RPMI8226 (cell line): ENCODE data around the gene FILIP1L.

Source experiments
- DNase-seq: peaks from one replicate; pipeline ENCODE4 v3.0.0-alpha.2; 2015

Gene FILIP1L

GRCh38 chr3:99878005-99878404 is 236.3 kb downstream of the FILIP1L start:
- no peak for DNase-seq

- DNase-seq, result no peak
Observed at GRCh38 chr3:99877031-99877579, 237.2 kb downstream of the FILIP1L start.

DNA sequence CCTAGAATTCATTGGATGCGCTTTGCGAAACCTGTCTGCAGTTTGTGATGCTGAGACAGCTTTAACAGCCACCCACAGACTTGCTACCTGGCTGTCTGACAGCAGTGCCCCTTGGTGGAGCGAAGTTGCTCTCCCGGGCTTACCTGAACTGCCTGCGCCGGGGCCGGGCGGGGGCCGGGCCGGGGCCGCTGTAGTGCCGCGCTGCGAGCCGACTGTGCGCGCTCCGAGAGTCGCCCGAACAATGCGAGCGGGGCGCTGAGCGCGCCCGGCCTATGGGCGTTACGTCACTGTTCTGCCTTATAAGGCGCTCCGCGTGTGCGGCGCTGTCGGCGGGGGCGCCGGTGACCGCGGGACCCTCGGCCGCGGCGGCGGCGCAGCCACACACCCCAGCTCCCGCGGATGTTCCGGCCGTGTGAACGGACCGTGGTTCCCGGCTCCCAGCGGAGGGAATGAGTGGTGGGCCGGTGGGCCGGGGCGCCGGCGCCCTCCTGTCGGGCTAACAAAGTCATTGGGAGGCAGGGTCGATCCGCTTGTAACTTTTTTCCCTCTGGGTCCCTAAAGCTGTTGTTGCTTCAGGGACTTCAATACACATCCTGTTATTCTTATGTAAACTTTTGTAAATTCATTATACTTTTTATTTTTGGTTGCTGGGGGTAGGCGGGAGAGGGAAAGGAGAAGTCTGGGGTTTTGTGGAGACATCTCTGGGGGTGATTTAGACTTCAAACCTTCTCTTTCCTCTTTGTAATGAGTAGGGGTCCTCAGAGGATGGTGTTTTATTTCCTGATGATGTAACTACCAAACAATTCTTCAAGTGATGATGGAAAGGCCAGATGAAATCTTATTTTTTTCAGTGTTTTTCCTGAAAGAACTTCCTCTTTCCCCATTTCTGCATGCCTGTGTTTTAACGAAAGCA is 238.1 kb downstream of the FILIP1L start:
- DNase-seq, result no peak

GRCh38 chr3:99875581-99875928 is 238.7 kb downstream of the FILIP1L start:
- no peak for DNase-seq

DNA sequence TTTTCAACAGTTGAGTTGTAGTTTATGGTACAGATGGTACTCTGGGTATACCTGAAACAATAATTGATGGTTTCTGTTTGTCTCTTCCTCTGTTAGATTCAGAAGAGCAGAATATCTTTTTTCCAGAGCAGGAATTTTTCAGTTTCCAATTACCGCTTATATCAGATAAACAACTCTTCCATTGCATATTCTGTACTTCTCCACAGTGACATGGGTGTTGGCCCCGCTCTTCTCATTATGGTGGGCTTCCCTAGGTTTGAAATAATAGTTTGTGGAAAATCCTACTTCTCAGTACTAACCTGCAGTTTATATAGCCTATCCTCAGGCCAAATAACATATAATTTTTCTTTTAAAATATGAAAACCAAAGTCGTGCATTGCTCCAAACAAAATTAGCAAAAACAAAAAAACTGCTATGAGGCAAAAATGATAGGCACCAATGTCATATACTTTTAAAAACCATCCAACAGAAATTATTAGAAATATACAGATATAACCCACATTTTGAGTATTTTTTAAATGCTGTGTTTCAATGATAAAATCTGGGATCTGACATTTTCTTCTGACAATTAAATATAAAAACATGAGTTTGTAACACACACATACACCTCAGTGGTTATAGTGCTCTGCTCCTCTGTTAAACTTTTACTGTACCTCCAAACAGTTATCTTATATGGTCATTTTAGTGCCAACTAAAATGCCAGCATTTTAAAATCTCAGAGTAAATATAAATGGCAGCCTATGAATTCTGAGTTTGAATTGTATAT is 239.9 kb downstream of the FILIP1L start:
- DNase-seq, result no peak

- DNase-seq, result no peak
Observed at GRCh38 chr3:99873269-99874102, 240.8 kb downstream of the FILIP1L start.

DNA sequence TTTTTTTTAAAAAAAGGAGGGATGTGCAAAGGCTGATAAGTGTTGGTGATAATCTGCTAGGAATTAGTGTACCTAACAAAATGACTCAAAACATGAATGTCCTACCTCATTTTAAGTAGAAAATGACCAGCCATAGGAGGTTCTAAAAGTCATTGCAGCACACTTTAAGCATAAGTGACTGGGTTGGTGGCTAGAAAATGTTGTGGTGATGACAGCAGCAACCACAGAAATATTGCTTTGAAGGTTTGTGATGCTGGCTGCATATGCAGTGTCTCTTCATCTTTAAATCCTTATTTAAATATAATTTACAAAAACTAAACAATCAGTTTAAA is 241.4 kb downstream of the FILIP1L start:
- no peak for DNase-seq

- no peak for DNase-seq
Observed at GRCh38 chr3:99871231-99872045, 242.9 kb downstream of the FILIP1L start.

GRCh38 chr3:99870712-99871111 is 243.6 kb downstream of the FILIP1L start:
- DNase-seq, result no peak

DNA sequence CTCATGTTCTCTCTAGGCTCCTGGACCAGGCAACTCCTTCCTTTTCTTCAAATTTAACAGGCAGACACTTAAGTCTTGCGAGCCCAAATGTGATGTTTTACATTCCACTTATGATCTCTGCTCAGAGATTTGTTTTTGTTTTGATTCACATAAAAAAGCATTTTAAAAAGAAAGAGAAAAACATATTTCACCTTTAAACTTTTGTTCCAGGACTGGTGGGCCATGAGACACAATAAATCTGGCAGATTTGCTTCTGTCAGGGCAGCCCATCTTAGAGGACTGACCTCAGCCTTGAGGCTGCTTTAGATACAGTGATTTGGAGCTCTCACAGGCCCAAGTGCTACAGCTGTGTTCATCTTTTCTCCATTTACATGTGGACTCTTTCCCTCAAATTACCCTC is 244.7 kb downstream of the FILIP1L start:
- DNase-seq, result no peak

DNA sequence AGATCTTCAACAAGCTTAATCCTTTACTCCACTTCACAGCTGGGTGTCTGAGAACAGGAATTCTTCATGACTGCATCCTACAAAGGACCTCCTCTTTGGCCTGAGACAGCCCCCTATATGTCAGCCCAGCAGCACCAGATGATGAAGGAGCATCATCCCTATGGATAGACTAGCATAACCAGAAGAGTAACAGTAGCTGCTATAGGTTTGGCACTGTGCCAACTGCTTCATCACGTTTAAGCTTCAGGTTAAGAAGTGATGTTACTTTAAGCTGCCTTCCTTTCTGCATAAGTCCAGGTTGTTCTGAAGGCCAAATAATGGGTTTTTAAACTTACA is 246.0 kb downstream of the FILIP1L start:
- no peak for DNase-seq

DNA sequence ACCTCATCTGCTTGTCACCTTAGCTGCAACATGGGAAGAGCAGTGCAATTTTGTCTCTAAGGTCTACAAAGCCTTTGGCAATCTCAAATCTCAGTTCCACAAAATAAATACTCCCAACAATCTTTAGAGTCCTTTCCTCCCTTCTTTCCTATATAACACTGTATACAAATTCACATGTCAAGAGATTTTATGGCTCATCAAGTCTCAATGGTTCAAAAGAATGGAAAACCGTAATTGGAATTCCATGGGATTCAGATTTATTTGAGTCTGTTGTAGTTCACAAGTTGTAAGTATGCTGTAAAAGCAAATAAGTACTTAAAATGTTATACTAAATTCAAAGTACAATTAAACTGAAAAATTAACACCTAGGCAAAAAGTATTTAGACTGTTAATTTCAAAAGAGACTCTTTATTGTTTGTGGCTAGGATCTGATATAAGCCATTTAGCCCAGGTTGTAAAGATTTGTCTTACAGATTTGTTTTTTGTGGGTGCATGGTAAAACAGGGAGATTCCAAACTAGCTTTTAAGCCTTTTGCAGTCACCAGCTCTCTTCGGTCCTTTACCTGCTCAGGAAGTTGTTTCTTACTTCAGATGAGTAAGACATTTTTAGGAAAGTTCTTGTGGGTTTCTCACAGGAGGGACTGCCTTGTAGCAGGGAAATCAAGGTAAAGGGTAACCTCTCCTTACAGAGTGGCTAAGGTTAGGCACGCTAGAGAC is 246.5 kb downstream of the FILIP1L start:
- DNase-seq, result no peak

DNA sequence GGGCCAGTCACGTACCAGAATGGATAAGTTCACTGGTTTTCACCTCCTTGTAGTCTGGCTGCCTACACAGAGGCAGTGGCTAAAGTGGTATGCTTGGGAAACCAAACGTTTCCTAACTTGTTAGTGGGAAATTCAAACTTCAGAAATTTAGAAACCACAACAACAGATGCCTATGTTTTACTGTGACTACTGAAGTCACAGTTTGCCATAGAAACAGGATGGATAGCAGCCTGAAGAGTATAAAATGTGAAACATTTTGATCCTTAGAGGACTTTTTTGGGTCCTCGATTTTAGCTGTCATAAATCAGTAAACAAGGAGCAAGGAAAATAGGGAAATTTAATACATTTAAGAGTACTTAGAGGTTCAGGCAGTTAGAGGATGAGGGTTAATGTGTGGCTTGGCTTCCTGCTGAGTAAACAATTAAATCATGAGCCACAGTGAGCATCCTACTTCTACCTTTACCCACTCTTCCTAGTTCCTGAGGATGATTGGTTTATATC is 248.0 kb downstream of the FILIP1L start:
- no peak for DNase-seq

- no peak for DNase-seq
Observed at GRCh38 chr3:99865321-99865720, 249.0 kb downstream of the FILIP1L start.

- no peak for DNase-seq
Observed at GRCh38 chr3:99864289-99864688, 250.0 kb downstream of the FILIP1L start.

GRCh38 chr3:99863588-99863987 is 250.7 kb downstream of the FILIP1L start:
- no peak for DNase-seq

DNA sequence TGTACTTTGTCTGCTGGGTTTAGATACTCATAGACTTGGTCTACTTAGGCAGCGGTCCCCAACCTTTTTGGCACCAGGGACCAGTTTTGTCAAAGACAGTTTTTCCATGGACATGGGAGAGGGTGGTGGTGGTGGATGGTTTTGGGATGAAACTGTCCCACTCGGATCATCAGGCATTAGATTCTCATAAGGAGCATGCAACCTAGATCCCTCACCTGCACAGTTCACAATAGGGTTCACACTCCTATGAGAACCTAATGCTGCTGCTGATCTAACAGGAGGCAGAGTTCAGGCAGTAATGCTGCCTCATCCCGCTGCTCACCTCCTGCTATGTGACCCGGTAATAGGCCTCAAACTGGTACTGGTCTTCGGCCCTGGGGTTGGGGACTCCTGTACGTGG is 251.3 kb downstream of the FILIP1L start:
- no peak for DNase-seq

DNA sequence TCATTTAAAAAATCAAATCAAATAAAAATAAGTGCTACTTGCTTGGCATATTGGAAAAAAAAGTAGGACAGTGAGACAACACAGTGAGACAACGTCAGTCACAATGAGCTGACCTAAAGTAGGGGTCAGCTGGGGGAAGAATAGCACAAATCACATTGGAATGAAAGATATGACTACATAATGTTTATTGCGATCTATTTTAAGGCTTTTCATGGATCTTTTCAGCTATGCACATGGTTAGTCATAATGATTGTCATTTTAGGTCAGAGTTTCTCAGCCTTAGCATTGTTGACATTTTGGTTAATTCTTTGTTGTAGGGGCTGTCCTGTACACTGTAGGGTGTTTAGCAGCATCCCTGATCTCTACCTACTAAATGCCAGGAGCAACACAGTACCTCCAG is 252.1 kb downstream of the FILIP1L start:
- DNase-seq, result no peak

- no peak for DNase-seq
Observed at GRCh38 chr3:99861216-99861615, 253.1 kb downstream of the FILIP1L start.

DNA sequence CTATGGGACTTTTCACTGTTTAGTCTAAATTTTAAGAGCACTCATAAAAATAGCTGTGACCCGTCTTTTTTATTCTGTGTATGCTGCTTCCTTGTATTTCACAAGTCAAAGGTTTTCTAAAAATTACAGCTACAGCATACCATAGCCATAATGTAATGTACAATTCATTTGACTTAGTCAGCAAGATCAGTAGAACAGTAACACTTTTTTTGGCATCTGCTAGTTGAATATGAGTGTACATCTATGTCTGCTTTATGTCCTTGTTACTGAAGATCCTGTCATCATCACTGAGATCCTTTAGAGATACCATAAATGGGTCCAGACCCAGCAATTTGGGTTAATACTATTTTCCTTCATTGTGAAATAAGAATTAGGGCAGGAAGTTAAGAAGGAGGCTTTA is 254.5 kb downstream of the FILIP1L start:
- DNase-seq, result no peak

DNA sequence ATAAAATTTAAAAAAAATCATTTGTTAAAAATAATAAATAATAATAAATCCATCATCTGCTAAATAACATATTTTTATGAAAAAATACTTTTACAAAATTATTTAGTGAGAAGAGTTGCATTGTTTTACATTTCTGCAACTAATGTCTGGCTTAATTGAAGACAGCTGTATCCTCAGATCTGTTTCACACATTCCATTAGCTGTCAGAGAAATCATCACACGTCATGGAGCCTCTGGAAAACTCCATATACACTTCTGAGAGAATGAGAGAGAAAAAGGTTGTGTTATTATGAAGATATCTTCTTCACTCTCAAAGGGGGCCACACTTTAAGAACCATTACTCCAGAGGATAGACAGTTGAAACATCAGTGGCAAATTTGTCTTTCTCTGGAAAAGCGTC is 255.8 kb downstream of the FILIP1L start:
- no peak for DNase-seq

DNA sequence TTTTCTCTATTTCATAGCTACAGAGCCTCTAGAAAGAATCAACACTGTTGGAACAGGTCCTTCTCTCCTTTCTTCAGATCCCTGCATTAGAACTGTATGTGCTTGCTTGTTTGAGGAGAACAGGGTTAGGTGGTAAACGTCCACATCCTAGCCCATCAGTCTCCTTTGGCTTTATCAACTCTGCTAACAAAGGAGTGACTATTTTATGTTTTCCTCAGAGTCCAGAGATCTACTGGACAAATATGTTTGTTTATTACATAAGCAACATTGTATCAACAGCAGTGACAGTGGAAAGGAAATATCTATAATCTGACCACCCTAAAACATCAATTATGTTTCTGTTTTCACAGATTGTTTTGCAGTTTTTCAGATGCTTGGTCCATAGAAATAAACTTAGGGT is 257.0 kb downstream of the FILIP1L start:
- DNase-seq, result no peak
